ENCODE measurements around the gene KCNC1. TPM values are rescaled to one million over a fixed set of nuclear protein-coding genes. Genes with fewer than 3 reads are reported as not detected.

The KCNC1 gene
- total RNA-seq, 2 experiments from 2014 or later = not detected

DNA sequence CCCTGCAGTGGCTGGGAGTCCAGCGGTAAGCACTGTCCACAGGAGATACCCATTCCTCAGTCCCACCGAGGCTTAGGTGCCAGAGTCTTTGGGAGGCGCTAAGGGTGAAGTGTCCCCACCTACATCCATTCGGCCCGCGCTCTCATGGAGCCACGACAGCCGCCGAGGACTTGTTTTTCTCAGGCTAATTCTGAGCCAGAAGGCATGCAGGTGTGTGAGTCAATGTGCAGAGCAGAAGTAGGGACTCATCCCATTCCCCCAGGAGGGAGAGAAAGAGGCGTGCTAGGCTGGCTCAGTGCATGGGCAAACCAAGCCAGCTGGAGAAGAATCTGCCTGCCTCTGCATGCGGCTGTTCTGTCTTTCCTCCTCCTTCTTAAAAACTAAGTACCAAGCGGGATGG lies 46.6 kb downstream of the KCNC1 start:
- CTCF ChIA-PET = no interaction called here
- POLR2A ChIA-PET = no interaction called here

- POLR2A ChIA-PET = no interaction called here
- CTCF ChIA-PET = no interaction called here
Observed at GRCh38 chr11:17781626-17782025, 47.0 kb downstream of the KCNC1 start.

DNA sequence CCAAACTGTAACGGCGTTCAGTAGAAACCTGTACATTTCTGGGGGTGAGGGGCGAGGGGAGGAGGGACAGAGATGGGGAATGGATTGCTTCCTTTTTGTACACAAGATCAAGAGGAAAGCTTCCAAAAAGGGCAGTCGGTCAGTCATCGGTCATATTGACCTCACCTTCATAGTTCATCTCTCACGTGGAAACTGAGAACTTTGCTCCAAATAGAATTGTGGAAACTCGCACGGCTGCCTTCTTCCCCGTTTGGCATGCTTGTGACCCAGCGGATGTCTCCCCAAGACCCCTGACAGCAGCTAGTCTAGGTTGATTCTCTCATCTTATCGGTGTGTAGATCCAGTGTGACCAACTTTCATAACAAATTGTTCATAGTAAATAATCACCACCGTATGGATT lies 47.6 kb downstream of the KCNC1 start:
- CTCF ChIA-PET = no interaction called here
- POLR2A ChIA-PET = no interaction called here

DNA sequence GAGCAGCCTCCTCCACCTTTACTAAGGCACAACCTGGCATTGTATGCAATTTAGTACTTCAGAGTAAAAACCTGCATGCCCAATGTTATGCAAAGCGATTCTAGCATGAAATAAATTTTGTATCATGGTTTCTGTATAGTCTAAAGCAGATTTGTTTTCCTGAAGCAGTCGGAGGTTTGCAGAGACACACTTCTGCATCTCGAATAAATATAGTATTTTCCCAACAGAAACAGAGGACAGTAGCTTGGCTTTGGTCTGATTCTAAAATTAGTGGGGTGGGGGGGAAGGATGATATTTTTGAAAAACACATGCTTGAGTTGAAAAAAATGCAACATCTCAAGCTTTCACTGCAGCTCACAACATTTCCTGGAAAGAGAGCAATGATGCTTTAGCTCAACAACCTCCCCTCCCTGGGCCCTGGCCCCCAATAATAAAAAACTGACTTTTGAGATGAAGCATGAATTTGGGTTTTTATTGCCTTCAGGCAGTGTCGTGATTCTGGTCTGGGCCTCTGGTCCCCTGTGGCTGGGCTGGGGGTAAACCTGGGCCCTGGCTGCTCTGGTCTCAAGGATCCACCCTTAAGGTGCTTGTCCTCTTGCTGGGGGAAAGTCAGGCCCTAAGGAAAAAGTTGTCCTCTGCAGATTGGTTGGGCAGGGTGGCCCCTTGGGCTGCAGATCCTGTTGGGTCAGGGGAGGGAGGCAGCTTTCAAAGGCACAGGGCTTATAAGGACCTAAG lies 48.2 kb downstream of the KCNC1 start:
- CTCF ChIA-PET = no interaction called here
- POLR2A ChIA-PET = no interaction called here

DNA sequence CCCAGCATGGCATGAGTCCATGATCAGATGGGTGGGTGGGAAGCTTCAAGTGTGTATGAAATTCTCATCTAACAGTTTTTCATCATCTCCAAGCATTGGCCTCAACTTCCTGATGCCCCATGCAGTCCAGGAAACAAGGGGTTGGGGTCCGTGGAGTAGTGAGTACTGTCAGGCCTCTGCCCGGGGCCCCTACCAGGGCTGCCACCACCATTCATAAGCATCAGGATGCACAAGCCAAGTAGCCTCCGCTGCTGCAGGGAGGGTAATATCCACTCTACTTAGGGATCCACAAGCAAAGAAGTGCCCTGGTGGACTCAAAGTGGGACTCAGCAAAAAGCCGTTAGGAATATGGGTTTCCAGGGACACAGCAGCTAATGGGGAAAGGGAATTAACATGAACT lies 49.3 kb downstream of the KCNC1 start:
- ChIA-PET CTCF (no interaction called here), POLR2A (no interaction called here)

DNA sequence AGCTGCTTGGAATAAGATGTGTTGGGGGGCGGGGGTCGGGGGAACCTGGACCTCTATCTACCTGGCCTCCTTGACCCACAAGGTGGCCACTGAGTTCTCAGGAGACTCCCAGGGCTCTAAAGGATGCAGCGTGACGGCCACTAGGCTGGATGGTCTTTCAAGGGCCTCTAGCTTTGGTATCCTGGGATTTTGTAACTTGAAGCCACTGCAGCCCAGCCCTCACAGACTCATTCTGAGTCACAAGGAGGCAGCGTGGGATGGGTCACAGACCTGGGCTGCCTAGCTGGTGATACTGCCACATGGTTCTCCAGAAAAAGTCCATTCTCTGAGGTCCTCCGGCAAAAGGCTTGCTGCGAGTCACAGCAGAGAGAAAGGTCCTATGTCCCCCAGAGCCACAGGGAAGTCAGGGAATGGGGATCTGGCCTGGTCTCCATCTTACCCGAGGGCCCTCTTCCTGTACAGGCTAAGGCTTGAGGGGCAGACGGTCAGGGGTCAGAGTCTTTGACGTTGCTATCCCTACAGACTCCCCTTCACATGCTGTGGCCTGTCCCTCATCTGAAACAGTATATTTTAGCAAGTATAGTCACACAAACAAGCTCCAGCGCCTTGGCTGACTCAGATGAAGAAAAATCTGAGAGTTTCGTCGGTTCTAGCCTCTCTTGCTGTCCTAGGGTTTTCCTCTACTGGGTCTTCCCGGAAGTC lies 52.4 kb downstream of the KCNC1 start:
- ChIA-PET POLR2A (no interaction called here), CTCF (interaction anchor here (1.2 kb wide), 1 partner anchor 10 kb away, joined by 3 read pairs; no protein-coding TSS in a partner anchor)

GRCh38 chr11:17788084-17788483 lies 53.5 kb downstream of the KCNC1 start:
- POLR2A ChIA-PET = no interaction called here
- CTCF ChIA-PET = no interaction called here

- CTCF ChIA-PET = no interaction called here
- POLR2A ChIA-PET = no interaction called here
Observed at GRCh38 chr11:17790453-17790852, 55.9 kb downstream of the KCNC1 start.

DNA sequence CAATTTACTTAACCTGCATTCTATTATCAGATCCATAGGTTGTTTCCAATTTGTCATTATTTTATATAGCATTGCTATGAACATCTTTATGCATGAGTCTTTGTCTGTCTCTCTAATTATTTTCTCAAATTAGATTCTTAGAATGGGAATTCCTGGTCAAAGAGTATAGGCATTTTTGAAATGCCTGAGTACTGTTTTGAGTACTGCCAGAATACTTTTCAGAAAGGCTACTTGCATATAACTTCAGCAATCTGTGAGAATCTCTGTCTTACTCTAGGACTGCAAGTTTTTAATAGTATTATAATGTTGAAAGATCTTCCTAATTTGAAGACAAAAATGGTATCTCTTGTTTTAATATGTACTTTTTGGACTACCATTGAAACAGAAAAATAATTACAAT lies 56.6 kb downstream of the KCNC1 start:
- ChIA-PET CTCF (no interaction called here), POLR2A (no interaction called here)

GRCh38 chr11:17792161-17792560 lies 57.6 kb downstream of the KCNC1 start:
- CTCF ChIA-PET = no interaction called here
- POLR2A ChIA-PET = no interaction called here

- CTCF ChIA-PET = no interaction called here
- POLR2A ChIA-PET = no interaction called here
Observed at GRCh38 chr11:17793642-17794170, 59.1 kb downstream of the KCNC1 start.

DNA sequence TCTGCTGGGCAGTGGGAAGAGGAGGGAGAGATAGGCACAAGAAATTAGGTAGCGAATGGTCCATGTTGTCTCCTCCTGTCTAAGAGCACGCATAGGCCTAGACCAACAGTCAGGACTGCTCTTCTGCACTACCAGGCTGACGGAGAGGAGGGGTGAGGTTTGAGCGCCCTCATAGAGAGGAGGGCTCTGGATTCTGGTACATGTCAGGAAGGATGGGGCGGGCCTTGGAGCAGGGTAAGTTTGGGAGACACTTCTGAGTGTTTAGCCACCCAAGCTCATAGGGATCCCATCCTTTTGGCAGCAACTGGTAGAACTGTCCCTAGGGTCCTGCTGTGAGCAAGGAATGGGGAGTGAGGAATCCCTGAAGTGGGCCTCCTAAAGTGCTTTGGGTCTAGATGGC lies 60.4 kb downstream of the KCNC1 start:
- CTCF ChIA-PET = no interaction called here
- POLR2A ChIA-PET = no interaction called here

DNA sequence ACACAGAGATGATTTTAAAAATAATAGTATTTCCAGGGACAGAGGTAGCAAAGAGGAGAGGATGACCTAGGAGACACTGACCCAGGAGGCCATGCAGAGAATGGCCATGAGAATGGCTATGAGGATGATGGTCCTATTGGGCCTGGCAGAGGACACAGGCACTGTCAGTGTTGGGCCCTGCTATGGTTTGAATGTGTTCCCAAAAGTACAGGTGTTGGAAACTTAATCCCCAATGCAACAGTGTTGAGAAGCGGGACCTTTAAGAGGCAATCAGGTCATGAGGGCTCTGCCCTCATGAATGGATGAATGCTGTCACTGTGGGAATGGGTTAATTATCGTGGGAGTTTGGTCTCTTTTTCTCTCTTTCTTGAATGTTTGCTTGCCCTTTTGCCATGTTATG lies 61.6 kb downstream of the KCNC1 start:
- ChIA-PET CTCF (interaction anchor here (1.1 kb wide), 1 partner anchor 10 kb away, joined by 3 read pairs; no protein-coding TSS in a partner anchor), POLR2A (no interaction called here)

DNA sequence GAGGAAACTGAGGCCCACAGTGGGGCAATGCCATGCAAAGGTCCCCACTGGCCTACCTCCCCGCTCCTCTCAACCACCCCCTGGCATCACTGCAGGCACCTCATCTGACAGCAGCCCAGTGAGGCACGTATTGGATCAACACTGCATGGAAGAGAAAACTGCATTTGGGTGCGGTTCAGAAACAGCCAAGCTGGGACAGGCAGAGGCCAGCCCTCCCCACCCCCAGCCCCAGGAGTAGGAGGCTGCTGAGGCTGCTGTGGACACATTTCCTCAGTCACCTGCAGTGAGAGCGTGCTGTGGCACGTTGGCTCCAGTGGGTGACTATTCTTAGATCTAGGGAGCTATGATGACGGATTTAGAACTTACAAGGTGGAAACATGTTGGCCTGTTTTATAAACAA lies 63.7 kb downstream of the KCNC1 start:
- ChIA-PET CTCF (no interaction called here), POLR2A (no interaction called here)

- CTCF ChIA-PET = no interaction called here
- POLR2A ChIA-PET = no interaction called here
Observed at GRCh38 chr11:17798716-17799115, 64.1 kb downstream of the KCNC1 start.

GRCh38 chr11:17799147-17799546 lies 64.6 kb downstream of the KCNC1 start:
- CTCF ChIA-PET = no interaction called here
- POLR2A ChIA-PET = no interaction called here

DNA sequence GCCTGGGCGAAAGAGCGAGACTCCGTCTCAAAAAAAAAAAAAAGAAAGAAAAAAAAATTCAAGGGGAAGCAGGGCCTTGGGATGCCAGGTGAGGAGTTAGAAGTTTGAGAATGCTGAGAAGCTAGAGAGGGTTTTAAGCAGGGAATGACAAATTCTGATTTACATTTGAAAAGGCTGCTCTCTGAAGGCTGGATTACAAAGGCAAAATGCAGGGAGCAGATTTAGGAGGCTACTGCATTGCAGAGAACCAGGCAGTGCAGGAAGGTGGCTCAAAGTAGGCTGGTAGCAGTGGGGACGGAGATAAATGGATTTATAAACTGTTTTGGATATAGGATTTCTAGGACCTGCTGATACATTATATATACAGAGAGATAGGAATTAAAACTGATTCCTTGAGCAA lies 66.6 kb downstream of the KCNC1 start:
- ChIA-PET CTCF (interaction anchor here (0.6 kb wide), 1 partner anchor 1415 kb away, joined by 4 read pairs; no protein-coding TSS in a partner anchor), POLR2A (no interaction called here)

GRCh38 chr11:17802491-17802890 lies 67.9 kb downstream of the KCNC1 start:
- ChIA-PET CTCF (no interaction called here), POLR2A (no interaction called here)

- CTCF ChIA-PET = no interaction called here
- POLR2A ChIA-PET = no interaction called here
Observed at GRCh38 chr11:17803754-17804334, 69.3 kb downstream of the KCNC1 start.

DNA sequence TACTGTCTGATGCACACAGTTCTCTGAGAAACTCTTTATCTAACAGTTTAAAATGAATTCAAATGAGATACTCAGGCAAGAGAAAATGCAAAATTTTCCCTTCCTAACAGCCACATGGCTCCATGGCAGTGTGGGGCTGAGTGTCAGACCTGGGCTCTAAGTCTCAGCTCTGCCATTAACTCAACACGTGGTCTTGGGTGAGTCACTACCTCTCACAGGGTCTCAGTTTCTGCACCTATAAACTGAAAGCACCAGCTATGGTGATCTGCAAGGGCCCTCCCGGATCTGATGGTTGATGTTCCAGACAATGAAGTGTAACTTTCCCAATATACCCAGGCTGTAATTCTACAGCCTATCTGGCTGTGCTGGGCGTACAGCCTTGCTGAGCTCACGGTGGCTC lies 70.5 kb downstream of the KCNC1 start:
- ChIA-PET POLR2A (no interaction called here), CTCF (no interaction called here)

DNA sequence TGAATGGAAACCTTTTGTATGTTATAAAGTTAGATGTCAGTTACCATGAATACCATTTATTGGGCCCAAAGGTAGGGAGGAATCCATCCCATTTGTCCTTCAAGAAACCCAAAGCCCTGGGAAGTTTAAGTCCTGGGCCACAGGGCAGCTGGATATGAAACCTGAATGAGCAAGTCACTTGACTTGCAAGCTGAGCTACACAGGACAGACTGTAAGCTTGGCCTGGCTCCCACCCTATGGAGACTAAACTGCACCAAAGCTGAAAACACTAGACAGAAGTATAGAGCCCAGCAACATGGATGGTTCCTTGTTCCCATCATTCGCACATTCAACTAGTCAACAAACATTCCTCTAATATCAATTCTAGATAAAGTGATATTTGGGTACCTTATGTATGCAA lies 71.3 kb downstream of the KCNC1 start:
- CTCF ChIA-PET = no interaction called here
- POLR2A ChIA-PET = no interaction called here
